GM19452 (cell line): ENCODE data around the gene STK10.
A peak's percentile ranks its signal among the peaks of the same experiment; 100 is the strongest.

Source experiments
- ATAC-seq: cut with Tn5 transposase; IDR thresholded peaks from one replicate; pipeline ENCODE4 v1.9.1; 2021; ENCODE audit not compliant: unreplicated experiment

The STK10 gene

DNA sequence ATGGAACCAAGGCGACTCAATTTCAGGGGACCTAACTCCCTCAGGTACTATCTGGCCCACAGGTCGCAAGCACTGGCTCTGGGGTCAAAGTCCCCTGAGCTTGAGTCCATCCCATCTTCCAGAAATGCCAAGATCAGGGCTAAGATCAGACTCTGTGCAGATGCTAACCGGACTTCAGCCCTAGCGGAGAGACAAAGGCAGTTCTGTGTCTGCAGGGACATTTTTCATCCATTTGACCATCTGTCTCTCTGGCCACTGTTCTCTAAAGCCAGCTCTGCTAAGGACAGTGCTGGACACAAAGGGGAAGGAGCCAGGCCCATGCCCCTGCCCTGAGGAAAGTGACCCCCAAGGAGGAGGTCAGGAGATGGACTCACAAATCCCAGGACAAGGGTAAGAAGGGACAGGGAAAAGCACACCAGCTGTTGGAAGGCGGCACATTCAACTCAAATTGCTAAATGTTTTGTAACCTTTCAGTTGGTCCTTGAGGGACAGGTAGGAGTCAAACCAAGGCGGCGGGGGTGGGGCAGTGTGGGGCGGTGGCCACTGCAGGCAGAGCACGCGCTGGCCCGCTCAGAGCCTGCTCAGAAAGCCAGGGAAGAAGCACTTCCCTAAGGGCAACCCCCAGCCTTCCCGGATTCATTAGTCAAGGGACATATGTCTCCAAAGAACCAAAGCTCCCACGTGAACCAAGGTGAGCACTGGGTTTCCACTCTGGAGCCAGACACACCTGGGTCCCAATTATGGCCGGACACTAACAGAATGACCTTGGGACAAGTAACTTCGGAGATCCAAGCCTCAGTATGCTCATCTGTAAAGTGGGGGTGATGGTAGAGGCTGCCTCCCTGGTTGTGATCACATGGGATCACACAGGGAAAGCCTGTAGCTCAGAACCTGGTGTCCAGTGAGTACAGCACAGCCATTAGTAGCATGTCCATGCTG lies 42.8 kb downstream of the STK10 start:
- no peak for ATAC-seq

DNA sequence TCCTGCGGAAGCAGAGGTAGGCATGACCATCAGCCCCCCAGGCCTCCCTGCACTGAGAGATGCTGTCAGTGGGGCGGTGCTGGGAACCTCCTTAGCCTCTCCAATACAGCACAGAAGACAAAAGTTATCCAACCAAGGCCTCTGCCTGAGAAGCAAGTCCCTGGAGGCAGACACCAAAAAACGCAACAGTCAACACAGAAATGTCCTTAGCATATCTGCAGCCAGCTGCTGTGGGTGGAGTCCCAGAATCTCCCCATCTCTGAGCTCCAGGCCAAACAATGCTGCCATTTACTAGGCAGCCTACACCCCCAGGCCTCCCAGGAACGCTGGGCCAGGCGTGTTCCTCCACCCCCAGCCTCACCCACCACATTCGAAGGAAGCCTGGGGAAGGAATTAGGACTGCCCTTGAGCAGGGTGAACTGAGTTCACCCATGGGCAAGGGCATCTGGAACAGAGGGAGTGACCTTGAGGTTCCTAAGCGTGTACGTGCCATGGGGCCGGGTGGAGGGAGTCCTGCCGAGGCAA lies 43.7 kb downstream of the STK10 start:
- no peak for ATAC-seq

DNA sequence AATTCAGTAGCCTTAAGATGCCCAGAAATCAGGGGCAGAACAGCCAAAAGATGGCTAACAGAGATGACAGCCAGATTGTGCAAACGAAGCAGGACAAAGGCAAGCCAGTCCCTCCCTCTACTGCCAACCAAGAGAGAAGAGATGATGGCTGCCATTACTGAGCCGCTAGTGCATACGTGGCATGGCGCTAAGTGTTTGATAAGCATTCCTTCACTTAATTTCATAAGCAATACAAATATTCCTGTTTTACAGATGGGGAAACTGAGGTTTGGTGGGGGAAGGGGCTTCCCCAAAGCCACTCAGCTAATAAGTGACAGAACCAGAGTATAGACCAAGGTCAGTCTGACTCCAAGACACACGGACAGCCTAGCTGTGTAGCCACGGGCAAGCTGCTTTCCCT lies 44.1 kb downstream of the STK10 start:
- no peak for ATAC-seq

DNA sequence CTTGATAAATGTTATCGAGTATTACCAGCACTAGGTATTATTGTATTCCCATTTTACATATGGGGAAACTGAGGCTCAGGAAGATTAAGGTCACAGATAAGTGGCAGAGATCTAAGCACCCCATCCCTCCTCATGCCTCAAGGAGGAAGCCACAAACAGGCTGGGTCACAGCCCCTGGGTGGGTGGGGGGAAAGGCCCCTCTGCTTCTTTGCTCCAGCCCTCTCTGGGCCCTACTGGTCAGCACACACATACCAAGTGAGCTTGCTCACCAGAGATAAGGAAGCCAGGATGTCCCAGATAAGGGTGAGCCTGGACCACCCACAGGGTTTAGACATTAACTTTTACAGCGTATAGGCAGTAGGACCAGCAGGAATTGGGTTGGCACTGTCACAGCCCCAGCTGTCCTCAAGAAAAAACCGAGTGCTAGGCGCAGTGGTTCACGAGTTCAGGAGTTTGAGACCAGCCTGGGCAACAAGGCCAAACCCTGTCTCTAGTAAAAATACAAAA lies 45.3 kb downstream of the STK10 start:
- no peak for ATAC-seq

DNA sequence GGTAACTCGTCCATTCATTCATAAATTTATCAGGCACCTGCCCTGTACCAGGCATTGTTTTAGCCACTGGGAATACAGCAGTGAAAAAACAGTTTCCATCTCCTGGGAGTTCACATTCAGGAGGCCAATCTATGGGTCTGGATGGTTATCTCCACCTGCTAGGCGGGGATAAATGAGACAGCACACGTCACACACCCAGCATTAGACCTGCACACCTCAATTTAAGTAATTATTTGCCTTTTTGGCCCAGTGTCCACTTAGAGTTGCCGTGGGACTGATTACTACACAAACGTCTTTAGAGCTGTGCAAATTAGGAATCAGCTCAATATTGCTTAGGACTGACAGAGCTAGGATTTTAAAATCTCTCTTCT lies 46.1 kb downstream of the STK10 start:
- no peak for ATAC-seq

DNA sequence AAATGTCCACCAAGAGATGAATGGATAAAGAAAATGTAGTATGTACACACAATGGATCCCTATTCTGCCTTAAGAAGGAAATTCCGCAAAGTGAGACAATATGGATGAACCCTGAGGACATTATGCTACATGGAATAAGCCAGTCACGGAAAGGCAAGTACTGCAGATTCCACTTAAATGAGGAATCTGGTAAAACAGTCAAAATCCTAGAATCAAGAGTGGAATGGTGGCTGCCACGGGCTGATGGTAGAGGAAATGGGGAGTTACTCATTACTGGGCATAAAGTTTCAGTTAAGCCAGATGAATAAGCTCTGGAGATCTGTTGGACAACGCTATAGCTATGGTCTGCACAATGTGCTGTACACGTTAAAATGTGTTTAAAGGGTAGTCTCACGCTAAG lies 47.2 kb downstream of the STK10 start:
- no peak for ATAC-seq

DNA sequence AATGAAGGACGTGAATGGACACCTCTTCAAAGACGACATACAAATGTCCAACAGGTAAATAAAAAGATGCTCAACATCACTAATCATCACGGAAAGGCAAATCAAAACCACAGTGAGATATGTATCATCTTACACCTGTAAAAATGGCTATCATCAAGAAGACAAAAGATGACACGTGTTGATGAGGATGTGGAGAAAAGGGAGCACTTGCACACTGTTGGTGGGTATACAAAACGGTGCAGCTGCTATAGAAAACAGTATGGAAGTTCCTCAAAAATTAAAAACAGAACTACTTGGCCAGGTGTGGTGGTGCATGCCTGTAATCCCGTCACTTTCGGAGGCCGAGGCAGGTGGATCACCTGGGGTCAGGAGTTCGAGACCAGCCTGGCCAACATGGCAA lies 47.9 kb downstream of the STK10 start:
- no peak for ATAC-seq

DNA sequence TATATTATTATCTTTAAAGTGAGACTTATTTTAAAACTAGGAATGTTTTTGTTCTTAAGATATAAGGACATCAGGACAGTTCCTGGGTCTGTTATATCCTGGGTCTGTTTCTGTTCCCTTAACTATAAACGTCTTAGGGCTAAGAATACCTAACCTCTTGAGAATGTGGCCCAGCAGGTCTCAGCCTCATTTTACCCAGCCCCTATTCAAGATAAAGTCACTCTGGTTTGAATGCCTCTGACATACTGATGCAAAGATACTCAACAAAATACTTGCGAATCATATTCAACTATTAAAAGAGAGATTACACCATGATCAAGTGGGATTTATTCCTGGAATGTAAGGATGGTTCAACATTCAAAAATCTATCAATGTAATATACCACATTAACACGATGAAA lies 51.0 kb downstream of the STK10 start:
- no peak for ATAC-seq

DNA sequence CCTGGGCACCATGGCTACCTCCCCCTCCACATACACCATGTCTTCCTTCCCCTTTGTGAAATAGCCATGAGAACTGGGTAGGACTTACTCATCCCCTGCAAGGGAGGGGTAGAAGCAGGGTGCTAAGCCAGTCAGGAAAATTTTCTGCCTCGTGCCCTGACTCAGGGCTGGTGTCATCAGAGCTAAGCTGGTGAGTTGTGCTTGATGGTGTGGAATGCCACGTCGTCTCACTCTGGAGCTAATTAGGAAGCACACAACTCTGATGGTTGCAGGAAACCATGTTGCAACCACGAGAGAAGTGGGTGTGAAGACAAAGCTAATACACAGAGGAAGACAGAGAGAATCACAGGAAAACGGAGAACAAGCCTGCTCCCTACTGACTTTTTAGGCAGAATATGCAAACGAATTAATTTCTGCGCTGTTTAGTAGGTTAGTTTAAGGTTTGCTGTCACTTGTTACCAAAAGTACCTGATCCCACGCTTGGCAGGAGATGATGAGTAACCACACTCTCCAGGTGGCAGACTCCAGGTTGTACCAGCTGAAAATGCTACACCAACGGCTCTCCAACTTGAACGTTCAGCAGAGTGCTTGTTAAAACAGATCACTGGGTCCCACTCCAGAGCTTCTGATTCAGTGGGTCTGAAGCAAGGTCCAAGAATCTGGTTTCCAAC lies 54.5 kb downstream of the STK10 start:
- no peak for ATAC-seq

DNA sequence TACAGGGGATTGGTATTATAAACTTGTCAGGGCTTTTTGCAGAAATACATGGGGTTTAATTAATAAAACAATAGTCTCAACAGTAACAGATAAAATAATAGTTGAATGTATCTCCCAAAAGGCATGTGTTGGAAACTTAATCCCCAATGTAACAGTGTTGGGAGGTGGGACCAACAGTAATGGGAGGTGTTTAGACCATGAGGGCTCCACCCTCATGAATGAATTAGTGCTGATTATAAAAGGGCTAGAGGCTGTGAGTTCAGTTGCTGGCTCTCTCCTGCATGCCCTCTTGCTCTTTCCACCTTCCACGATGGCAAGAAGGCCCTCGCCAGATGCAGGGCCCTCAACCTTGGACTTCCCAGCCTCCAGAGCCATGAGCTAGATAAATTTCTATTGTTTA lies 56.3 kb downstream of the STK10 start:
- no peak for ATAC-seq

DNA sequence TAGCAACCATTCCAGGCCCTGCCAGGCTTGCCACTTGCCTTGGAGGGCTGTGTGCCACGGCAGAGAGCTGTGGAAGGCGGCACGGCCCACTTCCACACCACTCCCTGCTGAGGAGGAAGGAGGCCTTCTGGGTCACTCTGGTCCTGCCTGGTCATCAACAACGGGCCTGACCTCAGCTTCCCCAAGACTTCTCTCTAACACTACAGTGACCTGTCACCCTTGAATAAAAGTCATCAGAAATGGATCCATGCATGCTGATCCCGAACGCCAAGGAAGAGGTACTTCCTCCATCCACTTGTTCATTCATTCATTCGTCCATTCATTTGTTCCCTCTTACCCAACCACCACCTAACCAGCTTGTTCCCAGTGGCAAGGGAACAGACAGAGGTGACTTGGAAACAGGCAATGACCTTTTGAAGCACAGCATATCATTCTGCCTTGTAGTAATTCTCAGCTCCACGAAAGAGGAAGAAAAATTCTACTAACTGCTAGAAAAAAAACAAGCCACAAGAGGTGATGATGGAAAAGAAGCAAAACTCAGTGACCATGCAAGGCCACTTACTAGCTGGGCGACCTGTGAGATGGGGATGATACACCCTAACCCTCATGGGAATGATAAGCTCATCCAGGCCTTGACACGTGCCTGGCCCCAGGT lies 58.6 kb downstream of the STK10 start:
- no peak for ATAC-seq

DNA sequence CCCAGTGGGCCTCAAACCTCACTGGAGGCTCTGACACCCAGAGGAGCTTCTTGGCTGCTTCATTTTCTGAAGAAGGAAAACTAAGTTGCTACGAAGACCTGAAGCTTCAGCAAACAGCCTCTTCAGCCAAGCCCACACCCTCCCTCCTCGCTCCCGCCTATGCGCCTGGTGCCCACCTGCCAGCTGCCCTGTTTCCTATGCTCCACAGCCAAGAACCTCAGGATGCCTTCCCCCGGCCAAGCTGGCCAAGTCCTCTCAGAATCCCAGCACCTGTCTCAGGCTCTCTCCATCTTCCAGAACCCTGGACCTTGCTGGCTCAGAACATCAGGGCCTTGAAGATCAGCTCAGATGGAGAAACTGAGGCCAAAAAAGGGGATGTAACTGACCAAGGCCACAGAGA lies 60.4 kb downstream of the STK10 start:
- ATAC-seq: no peak

DNA sequence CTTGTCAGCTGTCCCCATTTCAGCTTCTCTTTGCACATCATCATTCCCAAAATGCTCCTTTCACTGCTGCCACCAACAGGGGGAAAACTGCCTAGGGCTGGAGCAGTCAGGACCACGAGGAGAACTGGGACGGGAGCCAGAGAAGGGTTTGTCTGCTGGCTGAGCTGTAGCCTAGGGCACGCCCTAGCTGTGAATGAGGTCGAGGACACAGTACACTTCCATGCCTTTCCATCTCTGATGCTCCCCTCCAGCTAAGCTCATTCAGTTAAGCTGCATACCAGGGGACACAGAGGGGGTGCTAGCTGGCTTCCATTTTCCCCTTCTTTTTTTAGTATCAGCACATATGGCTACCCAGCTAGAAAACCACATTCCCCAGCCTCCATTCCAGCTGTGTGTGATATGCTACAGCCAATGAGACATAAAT lies 64.7 kb downstream of the STK10 start:
- ATAC-seq: no peak

DNA sequence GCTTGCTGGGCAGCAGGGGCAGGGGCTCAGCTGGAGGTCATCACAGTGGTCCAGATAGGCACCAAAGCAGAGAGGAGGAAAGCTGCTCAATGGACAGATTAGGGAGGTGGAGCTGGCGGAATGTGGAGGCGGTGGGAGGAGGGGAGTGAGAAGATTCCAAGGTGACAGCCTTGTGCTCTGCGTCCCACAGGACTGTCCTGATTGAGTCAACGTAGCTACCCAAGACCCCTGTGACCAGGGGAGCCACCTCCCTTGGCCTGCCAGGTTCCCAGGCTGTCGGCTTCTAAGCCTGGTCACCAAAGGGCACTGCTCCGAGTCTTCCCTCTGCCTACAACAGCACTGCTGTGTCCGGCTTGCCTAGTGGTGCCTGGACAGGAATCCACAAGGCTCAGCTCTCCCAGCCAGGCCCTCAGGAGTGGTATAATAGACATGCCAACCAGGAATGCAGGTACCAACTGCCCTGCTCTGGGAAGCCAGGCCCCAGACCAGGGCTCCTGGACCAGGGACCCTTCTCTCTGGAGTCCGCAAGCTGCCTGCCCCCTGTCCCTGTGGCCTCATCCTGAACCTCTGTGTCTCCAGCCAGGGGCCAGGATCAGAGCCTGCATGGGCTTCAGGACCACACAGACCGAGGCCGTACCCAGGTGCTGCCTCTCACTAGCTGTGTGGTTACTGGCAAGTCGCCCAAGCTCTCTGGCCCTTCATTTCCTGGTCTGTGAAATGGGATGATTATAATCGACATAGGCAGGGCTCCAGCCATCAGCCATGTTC lies 67.9 kb downstream of the STK10 start:
- ATAC-seq: no peak

DNA sequence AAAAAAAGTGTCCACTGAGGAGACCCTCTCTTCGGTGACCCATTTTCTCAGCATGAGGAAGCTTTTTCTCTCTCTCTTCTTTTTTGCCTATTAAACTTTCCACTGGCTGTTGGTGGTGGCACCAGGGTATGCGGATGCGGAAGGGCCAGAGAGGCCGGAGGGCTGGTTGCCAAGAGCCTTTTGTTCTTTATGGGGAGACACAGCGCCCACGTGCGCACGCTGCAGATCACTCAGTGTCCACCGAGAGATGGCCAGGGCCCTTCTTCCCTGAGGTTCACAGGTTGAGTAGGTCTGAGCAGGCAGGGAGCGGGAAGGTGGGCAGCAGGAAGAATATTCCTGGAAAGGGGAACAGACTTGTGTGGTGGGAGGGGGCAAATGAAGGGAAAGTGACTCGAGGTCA lies 69.1 kb downstream of the STK10 start:
- ATAC-seq: no peak

DNA sequence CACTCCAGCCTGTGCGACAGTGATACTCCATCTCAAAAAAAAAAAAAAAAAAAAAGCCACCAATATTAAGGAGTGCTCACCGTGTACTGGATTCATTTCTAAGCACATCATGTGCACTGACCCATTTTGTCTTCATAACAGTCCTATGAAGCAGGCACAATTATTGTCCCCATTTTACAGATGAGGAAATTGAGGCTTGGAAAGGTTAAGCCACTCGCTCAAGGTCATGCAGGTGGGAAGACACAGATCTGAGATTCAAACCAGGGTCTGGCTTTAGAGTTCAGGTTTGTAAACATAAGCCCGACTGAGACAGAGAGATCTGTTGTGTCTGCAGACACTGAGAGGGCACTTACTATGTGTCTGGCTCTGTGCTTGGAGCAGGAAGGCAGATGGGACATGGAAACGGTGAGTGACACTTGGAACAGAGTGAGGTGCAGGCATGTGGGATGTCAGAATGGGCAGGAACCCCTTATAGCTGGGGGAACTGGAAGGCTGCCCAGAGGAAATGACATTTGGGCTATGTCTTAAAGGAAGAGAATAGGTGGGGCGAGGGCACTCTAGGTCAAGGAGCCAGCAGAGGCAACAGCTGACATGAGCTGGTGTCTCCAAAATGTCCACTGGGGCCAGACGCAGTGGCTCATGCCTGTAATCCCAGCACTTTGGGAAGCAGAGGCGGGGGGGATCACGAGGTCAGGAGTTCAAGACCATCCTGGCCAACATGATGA lies 69.9 kb downstream of the STK10 start:
- ATAC-seq: no peak

DNA sequence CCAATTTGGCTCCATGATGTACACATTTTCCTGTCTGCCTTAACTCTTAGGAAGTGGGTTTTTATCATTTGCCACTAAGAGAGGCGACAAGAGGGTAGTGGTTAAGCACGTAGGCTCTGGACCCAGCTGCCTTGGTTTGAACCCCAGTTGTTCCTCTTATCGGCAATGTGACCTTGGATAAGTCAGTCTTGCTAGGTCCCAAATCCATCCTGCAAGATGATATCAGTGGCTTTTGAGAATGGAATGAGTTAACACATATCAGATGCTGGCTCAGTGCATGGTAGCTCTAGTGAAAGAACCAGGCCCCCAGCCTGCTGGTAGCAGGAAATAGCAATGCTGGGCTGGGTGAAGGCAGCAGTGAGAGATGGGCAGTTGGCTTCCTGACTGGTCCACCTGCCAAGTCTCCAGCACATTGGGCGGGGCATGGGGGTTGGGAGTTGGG lies 72.5 kb downstream of the STK10 start:
- ATAC-seq: no peak

DNA sequence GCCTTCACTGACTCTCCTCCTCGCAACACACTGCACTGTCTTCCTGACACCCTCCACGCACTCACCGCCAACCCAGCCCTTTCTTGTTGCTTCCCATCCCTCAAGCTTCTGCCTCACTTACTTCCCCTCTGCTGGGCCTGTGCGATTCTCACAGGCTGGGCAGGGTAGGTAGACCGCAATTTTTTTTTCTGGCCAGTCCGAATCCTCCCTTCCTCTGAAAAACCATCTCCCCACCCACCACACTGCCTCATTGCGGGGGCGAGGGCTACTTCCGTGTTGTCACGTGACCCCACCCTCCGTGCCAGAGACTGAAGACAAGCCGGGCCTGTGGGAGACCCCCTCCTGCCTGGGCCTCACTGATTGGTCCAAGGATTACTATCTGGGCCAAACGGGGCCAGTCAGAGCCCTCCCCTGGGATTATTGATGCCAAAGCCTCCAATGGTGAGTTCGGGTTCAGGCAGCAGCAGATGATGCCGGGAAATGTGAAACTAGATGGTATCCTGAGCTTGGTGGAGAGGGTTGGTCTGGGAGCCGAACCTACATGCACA lies 73.1 kb downstream of the STK10 start:
- ATAC-seq: peak; percentile 50

DNA sequence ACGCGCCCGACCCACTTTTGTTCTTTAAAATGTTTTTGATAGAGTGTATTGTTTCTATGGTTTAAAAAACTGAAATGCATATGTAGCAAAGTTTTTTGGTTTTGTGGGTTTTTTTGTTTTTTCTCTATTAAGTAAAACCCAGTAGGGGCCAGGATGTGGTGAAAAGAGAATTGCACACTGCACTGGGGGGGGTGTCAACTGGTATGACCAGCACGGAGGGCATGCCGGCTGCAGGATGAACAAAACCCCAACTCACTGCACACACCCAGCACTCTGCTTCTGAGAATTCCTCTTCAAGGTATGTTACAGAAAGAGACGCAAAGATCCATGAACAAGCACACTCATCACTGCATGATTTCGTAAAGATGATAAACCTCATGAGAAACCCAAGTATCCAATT lies 75.0 kb downstream of the STK10 start:
- no peak for ATAC-seq

DNA sequence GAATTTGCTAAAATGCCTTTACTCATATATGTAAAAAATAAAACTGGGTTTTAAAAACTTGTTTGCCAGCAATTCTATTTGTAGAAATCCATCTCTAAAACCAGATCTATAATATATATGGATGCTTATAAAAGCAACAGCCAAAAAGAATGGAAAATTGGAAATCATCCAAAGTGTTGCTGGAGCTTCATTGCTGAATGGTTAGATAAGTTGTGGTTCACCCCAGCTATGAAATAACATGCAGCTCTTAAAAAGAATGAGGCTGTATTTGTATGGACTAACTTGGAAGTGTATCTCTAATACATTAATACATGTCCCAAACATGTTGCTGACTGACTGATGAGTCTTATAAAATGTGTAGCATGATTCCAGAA lies 76.2 kb downstream of the STK10 start:
- ATAC-seq: no peak
